Ectodermal cell (in vitro differentiated cells): ENCODE results near the gene OTOG.

ENCODE experiments used
- H3K27ac ChIP-seq: 2 replicates; pipeline ENCODE4 v1.7.0; 2013; ENCODE audit warnings: mild to moderate bottlenecking, low read depth, low read length; ENCODE audit not compliant: insufficient read depth, poor library complexity, severe bottlenecking
- H3K27me3 ChIP-seq: 2 replicates; pipeline ENCODE4 v1.7.0; 2013; ENCODE audit warnings: mild to moderate bottlenecking, low read length; ENCODE audit not compliant: insufficient read depth, control insufficient read depth, poor library complexity, severe bottlenecking
- H3K36me3 ChIP-seq: one replicate; pipeline ENCODE4 v1.7.0; 2013; ENCODE audit warnings: low read length; ENCODE audit not compliant: control insufficient read depth, insufficient read depth
- H3K4me1 ChIP-seq: one replicate; pipeline ENCODE4 v1.7.0; 2013; ENCODE audit warnings: low read length; ENCODE audit not compliant: control insufficient read depth, insufficient read depth
- H3K4me3 ChIP-seq: 2 replicates; pipeline ENCODE4 v1.7.0; 2013; ENCODE audit warnings: low read depth, low read length, control low read depth; ENCODE audit not compliant: insufficient read depth
- H3K9me3 ChIP-seq: 2 replicates; pipeline ENCODE4 v1.7.0; 2013; ENCODE audit warnings: mild to moderate bottlenecking, low read length, moderate library complexity; ENCODE audit not compliant: control insufficient read depth
- WGBS, 2 experiments: methylation state at CpG; one replicate each; pipeline ENCODE4 v1.1.7; 2013; ENCODE audit warnings: missing lambda C conversion rate in 2 of 2; 5-methylcytosine and 5-hydroxymethylcytosine counted together

Gene OTOG

DNA sequence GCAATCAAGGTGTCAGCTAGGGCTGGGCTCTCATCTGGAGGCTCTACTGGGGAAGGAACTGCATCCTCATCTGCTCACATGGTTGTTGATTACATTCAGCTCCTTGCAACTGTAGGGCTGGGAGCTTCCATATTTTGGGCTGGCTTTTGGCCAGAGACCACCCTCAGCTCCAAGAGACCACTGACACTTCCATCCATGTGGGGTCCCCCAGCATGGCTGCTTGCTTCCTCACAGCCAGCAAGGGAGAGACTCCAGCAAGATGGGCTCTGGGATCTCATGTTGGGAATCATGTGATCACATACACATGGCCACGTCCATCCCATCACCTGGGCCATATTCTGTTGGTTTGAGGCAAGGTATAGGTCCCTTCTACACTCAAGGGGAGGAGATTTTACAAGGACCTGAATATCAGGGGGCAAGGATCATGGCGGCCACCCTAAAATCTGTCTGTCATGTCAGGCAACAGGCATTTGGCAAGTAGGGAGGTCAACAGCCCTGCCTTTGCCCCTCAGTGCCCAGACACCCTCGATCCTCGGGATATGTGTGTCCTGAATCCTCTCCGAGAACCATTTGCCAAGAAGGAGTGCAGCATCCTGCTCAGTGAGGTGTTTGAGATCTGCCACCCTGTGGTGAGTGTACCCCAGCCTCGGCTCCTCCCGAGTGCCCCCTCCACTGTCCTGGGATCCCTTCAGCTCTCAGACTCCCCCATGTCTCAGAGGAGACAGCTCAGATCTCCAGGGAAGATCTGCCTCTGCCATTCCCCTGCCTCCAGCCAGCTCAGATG lies 48.7 kb downstream of the OTOG start:
- Histone ChIP-seq H3K36me3 (no peaks in the 10 kb centered on the region), H3K4me3 (no peak overlapping the region), H3K4me1 (peaks cover under 1% of the 10 kb centered on the region), H3K27ac (no peak overlapping the region), H3K27me3 (peaks cover 6% of the 10 kb centered on the region), H3K9me3 (no peaks in the 10 kb centered on the region)
- 87 to 90% methylated on average over 7 of the region's 7 CpGs for WGBS, 2 experiments

DNA sequence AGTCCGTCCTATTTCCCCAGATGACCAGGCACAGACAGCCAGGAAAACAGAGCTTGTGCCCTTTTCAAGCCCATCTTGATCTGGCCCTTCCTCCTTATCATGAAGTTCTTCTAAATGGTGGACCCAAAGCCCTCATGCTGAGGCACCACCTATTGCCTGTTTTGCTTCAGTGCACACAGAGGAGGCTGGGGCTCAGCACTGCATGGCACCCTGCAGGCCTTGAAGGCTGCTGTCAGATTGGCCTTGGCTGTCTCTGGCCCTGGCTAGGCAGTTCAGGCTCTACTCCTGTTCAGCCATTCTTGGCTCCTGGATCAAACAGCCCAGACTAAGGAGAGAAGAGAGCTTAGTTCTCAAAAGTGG lies 49.2 kb downstream of the OTOG start:
- no peaks in the 10 kb centered on the region for H3K36me3 ChIP-seq
- WGBS, 2 experiments: 80 to 82% methylated on average over 1 of the region's 1 CpG
- H3K27me3 ChIP-seq: peaks cover 5% of the 10 kb centered on the region
- H3K9me3 ChIP-seq: no peaks in the 10 kb centered on the region
- no peak overlapping the region for H3K27ac ChIP-seq
- H3K4me3 ChIP-seq: no peak overlapping the region
- H3K4me1 ChIP-seq: peaks cover 6% of the 10 kb centered on the region

DNA sequence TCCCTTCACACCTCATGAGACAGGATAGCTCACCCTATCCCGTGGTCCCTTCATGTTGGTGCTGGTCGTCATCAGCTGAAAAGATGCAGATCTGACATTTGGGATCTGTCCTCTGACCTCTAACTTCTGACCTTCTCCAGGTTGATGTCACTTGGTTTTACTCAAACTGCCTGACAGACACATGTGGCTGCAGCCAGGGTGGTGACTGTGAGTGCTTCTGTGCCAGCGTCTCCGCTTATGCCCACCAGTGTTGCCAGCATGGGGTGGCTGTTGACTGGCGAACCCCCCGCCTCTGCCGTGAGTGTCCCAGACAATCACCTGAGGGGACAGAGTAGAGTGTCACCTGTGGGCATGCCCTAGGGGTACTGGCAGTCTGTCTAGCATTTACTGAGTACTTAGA lies 49.7 kb downstream of the OTOG start:
- 83 to 87% methylated on average over 7 of the region's 7 CpGs for WGBS, 2 experiments

DNA sequence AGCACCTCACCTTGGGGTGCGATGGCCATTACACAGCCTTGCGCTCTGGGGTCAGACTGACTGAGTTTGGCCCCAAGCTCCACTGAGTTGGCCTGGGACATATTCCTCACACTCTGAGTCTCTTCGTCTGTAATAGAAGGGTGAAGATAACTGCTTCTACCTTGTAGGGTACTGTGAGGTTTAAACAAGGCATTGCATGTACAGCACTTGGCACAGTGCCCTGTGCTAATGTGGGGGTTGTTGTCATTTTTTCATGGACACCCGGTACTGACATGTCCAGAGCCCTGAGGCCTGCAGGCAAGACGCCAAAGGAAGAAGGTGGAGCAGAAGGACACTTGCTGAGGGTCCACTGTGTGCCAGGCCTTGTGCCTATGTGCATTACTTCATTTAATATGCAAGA lies 50.7 kb downstream of the OTOG start:
- Histone ChIP-seq H3K4me3 (no peak overlapping the region), H3K4me1 (peaks cover 13% of the 10 kb centered on the region), H3K27ac (no peak overlapping the region), H3K27me3 (peaks cover 5% of the 10 kb centered on the region), H3K36me3 (no peaks in the 10 kb centered on the region), H3K9me3 (no peaks in the 10 kb centered on the region)
- 80% methylated on average over 5 of the region's 5 CpGs for WGBS, 2 experiments

More for the DNA sequence above, 49.7 kb downstream of the OTOG start:
- H3K4me1 ChIP-seq: peaks cover 10% of the 10 kb centered on the region
- H3K27me3 ChIP-seq: peaks cover 5% of the 10 kb centered on the region
- no peak overlapping the region for H3K4me3 ChIP-seq
- no peaks in the 10 kb centered on the region for H3K9me3 ChIP-seq
- H3K36me3 ChIP-seq: no peaks in the 10 kb centered on the region
- no peak overlapping the region for H3K27ac ChIP-seq

DNA sequence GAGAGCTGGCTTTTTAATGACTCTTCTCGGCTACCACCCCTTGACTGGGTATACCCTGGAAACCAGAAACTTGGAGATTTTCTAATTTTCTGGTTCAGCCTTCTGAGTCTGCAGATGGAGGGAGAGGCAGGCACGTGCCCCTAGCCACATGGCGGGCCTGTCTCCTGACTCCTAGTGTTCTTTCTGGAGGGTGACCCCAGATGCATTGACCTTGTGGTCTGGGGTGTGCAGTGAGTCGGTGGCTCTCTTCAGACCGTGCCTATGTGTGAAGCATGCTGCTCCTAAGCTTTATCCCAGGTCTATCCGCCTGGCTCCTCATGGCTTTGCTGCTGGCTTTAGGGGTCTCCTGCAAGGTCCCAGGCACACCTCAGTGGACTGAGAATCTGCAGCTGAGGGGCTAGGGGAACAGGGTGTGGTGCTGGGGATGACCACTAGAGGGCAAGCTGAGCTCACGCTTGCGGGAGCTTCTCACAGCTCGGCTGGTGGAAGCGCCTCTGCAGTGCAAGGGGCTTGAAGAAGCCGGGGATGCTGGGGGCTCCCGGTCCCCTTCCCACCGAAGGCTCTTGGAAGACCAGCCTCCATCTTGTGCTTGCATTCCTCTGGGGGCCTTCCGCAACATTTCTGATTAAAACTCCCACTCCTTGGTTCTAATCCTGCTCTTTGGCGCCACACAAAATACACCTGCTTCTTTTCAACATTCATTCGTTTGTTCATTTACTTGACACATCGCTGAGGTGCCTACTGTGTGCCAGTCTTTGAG lies 51.8 kb downstream of the OTOG start:
- Histone ChIP-seq H3K9me3 (no peaks in the 10 kb centered on the region), H3K36me3 (no peaks in the 10 kb centered on the region), H3K4me3 (no peak overlapping the region), H3K27me3 (peaks cover 5% of the 10 kb centered on the region), H3K4me1 (peaks cover 13% of the 10 kb centered on the region), H3K27ac (no peak overlapping the region)
- WGBS, 2 experiments: 33 to 36% methylated on average over 17 of the region's 17 CpGs

DNA sequence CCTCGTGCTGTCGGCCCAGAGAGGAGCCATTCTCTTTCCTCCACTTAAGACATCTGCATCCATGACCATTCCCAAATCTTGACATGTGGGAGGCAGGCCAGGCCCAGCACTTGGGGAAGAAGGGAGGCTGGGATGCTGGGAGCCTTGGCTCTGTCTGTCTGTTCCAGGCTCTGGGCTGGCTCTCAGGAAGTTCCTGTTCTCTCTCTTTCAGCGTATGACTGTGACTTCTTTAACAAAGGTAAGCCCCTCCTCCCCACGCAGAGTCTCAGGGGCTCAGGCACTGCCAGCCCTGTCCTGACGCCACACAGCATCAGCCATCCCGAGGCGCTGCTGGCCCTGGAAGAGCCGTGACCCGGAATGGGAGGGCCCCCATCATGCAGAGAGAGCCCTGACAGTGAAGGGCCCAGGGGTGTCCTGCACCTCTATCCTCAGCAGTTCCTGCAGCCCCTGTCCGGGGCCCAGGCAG lies 52.4 kb downstream of the OTOG start:
- no peaks in the 10 kb centered on the region for H3K9me3 ChIP-seq
- no peaks in the 10 kb centered on the region for H3K36me3 ChIP-seq
- peaks cover 5% of the 10 kb centered on the region for H3K27me3 ChIP-seq
- H3K27ac ChIP-seq: no peak overlapping the region
- 76 to 81% methylated on average over 10 of the region's 10 CpGs for WGBS, 2 experiments
- H3K4me3 ChIP-seq: no peak overlapping the region
- H3K4me1 ChIP-seq: peaks cover 13% of the 10 kb centered on the region

DNA sequence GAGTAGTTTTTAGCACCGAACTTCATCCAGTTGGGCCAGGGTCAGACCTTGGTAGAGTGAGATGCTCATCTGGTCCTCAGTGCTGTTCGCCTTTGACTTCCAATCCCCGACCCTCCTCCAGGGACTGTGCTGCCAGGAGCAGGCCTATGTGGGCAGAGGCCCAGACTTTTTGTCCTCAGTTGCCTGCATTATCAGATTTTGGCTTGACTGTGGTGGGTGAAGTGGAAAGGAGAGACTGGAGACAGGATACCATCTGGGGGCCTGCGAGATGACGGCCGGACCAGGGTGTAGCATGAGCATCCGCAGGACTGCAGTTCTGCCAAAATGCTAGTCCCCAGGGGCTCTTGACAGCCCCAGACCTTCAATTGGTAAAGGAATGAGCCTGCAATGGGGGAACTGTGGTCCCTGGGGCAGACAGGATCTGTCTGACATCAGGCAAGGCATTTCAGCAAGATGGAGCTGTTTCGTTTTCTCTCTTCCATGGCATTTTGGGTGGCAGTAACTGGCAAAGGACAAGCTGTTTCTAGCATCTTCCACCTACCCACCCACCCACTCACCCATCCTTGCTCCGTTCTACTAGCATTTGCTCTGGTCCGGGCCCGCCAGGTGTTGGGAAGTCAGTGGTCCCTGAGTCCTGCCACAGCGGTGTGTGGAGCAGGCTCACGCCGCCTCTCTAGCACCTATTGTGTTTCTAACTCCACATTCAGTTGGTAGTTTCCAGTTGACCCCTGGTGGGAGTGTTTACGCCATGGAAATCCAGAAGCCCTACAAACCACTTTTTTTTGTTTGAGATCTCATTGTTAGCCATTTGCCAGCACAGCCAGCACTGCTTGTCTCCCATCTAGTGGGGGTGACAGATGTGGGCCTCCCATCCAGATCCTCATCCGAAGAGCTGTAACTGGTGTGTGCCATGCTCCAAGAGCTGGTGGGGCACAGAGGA lies 53.5 kb downstream of the OTOG start:
- Histone ChIP-seq H3K36me3 (no peaks in the 10 kb centered on the region), H3K4me1 (peaks cover 13% of the 10 kb centered on the region), H3K9me3 (no peaks in the 10 kb centered on the region), H3K4me3 (no peak overlapping the region), H3K27ac (no peak overlapping the region), H3K27me3 (peaks cover 5% of the 10 kb centered on the region)
- WGBS, 2 experiments: 83 to 87% methylated on average over 16 of the region's 16 CpGs

DNA sequence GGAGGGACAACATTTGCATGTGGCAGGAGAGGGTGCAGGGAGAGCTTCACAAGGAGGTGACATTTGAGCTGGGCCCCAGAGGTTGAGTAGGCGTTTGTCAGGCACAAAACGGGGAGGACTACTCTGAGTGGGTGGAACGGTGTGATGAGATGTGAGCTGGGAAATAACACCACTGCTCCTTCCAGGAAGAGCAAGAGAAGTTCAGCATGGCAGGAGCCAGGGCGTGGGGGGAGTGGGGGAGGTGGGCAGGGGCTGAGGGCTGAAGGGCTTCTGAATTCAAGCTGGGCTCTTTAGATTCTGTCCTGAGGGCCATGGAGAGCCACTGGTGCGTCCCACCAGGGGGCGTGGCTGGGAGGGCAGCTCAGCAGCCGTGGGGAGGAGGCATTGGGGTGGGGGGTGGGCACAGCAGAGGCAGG lies 54.2 kb downstream of the OTOG start:
- H3K4me1 ChIP-seq: peaks cover 13% of the 10 kb centered on the region
- H3K9me3 ChIP-seq: no peaks in the 10 kb centered on the region
- H3K4me3 ChIP-seq: no peak overlapping the region
- 44% methylated on average over 7 of the region's 7 CpGs for WGBS, 2 experiments
- peaks cover 5% of the 10 kb centered on the region for H3K27me3 ChIP-seq
- H3K27ac ChIP-seq: no peak overlapping the region
- no peaks in the 10 kb centered on the region for H3K36me3 ChIP-seq

DNA sequence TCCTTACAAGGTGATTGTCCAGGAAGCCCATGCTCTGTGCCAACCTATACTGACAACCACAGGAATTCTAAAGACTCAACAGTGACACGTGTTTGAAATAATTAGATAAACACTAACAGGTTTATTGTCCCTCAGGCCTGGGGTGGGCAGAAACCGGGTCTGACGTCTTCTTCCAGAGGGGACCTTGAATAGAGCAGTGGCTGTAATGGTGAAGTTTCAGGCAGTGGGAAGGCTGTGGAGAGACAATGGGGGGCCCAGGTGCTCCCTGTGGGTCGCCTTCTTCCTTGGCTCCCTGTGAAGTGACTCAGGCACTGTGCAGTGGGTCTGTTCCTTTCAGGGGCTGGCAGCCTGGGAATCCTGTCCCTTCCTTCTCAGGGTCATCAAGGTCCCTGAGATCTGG lies 54.6 kb downstream of the OTOG start:
- 73 to 79% methylated on average over 4 of the region's 4 CpGs for WGBS, 2 experiments
- Histone ChIP-seq H3K9me3 (no peaks in the 10 kb centered on the region), H3K4me3 (no peak overlapping the region), H3K36me3 (no peaks in the 10 kb centered on the region), H3K27me3 (peaks cover 5% of the 10 kb centered on the region), H3K27ac (no peak overlapping the region), H3K4me1 (peaks cover 13% of the 10 kb centered on the region)
